GM20000 (cell line): ENCODE data around the gene VAT1L.

Source experiments
- DNase-seq: peaks from one replicate; pipeline ENCODE4 v3.0.0; 2012; ENCODE audit warnings: low spot score
- TF ChIP-seq, protein P1 (sequence below): IDR thresholded peaks from 2 replicates; pipeline ENCODE4 v1.5.1; 2012; ENCODE audit warnings: mild to moderate bottlenecking, control low read depth; ENCODE audit errors: extremely low read depth, missing control alignments

VAT1L gene

DNA sequence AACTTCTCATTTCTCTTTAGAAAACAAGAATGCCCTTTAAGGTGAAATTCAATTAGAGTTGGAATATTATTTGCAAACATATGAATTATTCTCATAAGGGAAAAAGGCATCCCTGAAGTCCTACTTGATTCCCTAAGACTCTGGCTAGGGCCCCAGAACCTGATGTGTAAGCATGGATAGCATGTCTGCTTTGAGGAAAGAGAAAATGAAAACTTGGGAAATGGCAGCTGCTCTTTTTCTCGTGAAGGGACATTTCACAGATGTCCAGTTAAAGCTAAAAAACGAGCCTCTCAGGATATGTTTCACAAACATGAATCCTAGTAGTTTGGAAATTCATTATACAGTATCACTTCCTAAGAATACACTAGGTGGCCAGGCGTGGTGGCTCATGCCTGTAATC is 121.7 kb downstream of the VAT1L start:
- DNase-seq, result no peak
- TF ChIP-seq, protein P1, sequence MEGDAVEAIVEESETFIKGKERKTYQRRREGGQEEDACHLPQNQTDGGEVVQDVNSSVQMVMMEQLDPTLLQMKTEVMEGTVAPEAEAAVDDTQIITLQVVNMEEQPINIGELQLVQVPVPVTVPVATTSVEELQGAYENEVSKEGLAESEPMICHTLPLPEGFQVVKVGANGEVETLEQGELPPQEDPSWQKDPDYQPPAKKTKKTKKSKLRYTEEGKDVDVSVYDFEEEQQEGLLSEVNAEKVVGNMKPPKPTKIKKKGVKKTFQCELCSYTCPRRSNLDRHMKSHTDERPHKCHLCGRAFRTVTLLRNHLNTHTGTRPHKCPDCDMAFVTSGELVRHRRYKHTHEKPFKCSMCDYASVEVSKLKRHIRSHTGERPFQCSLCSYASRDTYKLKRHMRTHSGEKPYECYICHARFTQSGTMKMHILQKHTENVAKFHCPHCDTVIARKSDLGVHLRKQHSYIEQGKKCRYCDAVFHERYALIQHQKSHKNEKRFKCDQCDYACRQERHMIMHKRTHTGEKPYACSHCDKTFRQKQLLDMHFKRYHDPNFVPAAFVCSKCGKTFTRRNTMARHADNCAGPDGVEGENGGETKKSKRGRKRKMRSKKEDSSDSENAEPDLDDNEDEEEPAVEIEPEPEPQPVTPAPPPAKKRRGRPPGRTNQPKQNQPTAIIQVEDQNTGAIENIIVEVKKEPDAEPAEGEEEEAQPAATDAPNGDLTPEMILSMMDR, result no peak

DNA sequence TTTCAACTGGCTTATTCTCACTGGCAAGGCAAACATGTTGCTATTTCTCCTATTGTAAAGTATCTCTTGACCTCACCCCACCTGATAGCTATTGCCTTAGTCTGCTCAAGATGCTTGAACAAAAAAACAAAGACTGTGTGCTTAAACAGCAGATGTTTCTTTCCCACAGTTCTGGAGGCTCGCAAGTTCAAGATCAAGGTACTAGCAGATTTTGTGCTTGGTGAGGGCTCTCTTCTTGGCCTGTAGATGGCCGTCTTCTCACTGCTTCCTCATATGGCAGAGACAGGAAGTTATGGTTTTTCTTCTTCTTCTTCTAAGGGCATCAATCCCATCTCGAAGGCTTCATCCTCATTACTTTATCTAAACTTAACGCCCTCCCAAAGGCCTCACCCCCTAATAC is 124.3 kb downstream of the VAT1L start:
- TF ChIP-seq, protein P1, result no peak

DNA sequence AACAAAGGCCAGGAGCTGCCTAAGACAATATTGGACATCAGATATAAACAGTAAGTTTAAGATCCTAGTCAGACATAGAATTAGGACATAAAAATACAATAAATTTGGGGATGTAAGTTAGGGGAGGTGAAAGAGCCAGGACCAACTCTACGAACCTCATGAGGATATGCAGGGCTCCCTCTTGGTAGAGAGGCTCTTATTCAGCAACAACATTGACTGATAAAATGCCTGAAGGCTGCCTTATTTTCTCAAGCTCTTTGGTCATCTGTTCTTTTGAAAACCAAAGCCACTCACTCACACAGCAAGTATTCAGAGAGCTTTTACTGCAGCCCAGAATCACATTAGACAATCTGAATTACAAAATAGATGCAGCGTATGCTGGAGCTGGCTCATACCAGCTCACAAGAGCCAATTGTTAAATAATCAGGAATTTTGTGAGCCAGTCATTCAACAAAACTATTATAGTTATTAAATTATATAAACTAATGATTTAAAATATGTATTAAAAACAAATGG is 125.4 kb downstream of the VAT1L start:
- TF ChIP-seq, protein P1, result no peak
- no peak for DNase-seq

More for the DNA sequence above, 124.3 kb downstream of the VAT1L start:
- no peak for DNase-seq

DNA sequence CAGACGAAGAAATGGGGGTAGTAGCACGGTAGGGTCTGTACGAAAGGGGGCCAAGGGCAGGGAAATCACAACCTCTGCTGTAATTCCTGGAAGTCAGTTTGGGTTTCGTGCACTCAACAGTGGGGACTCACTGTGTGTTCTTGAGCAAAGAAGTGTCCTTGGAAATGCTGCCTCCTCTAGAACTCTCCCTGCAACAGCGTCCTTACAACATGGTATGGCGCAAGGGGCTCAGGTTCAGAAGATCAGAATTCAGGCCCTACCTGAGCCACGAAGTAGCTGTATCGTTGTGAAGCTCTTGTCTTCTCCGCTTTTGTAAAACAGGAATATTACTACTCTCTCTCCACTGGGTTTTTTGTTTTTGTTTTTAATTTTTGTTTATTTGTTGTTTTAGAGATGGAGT is 127.7 kb downstream of the VAT1L start:
- TF ChIP-seq, protein P1, result no peak
- no peak for DNase-seq

DNA sequence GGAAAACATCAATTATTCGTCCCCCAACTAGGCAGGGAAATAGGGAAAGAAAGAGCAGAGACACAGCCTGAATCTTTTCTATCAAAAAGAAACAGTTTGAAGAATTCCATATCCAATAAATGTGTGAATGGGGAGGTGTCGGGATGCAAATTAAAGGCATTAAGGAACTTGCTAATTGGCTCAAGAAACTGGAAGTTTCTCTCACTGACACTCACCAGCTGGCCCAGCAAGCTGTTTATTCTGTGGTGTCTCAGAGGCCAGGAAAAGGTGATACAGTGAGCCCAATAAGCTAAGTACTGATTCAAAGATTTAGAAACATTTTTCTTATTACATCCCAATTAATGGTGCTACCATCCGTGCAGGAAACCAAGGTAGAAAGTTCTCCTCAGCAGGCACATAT is 129.6 kb downstream of the VAT1L start:
- no peak for DNase-seq
- TF ChIP-seq, protein P1, result no peak

DNA sequence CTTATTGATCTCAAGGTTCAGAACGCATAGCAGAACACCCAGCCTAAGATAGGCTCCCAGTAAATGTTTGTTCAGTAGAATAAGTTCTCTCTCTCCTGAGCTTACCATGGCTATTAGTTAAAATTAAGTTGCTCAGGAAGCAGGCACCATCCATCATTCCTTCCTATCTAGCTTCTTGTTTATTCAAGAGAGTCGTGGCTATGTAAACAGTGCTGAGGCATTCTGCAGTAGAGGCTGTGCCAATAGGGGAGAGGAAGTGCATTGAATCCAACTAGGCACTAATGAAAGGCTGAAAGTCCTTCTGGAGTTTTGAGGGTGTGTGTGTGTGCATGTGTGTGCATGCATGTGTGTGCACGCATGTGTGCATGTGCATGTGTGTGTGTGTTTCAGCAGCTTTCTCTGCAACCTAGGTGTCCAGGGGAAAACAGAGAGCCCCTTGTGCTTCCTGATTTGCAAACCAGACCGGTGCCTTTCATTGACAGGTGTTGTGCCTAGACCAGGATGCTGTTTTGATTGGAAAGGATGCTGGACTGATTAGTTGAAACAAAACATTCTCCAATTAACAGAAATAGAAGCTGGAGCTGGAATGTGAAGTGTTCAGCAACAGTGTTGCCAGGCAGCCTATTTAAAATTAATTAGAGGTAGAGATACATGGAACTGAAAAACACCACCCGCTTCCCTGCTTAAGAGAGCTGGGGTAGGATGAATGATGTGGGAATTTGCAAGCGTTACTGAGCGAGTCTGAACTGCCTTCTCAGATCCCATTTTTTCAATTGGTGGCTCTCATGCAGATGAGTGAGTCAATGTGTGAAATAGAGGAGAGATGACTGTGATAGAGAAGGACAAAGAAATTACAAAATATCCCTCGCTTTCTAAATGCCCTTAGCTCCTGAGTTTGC is 130.7 kb downstream of the VAT1L start:
- TF ChIP-seq, protein P1, result no peak
- DNase-seq, result no peak

DNA sequence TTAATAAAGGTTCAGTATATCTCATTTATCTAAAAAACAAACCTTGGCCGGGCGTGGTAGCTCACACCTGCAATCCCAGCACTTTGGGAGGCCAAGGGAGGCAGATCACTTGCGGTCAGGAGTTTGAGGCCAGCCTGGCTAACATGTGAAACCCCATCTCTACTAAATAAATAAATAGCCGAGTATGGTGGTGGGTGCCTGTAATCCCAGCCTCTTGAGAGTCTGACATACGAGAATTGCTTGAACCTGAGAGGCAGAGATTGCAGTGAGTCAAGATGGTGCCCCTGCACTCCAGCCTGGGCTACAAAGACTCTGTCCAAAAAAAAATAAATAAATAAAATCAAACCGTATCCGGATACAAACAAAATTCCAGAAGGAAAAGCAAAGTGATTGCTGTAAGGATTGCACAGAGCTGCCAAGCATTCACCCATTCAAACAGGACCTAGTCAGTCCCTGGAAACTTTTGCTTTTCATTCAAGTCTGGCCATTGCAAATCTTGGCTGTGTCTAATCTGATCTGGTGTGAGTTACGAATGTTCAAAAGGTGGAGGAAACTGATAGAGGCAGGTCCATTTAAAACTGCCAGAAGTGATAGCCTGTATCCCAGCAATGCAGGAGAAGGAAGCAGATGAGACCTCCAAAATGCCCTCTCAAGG is 131.5 kb downstream of the VAT1L start:
- TF ChIP-seq, protein P1, result no peak
- no peak for DNase-seq
